Peyer's patch (tissue), 4 donors: ENCODE results near the gene UTP4. TPM values are rescaled to one million over a fixed set of nuclear protein-coding genes. Genes with fewer than 3 reads are reported as not detected.
A peak's percentile ranks its signal among the peaks of the same experiment; 100 is the strongest.

Experiments used
- DNase-seq, 3 donors: peaks; one replicate each; pipeline ENCODE4 v3.0.0-alpha.2; 2017 to 2019
- H3K27ac ChIP-seq, 4 donors: fragments of 200-600 bp; sonication (generic); one replicate each; pipeline ENCODE4 v1.5.1; 2016 to 2019
- H3K27me3 ChIP-seq, 2 donors: fragments of 200-600 bp; sonication (generic); one replicate each; pipeline ENCODE4 v1.5.1; 2019
- H3K36me3 ChIP-seq, 3 donors: fragments of 200-600 bp; sonication (generic); one replicate each; pipeline ENCODE4 v1.5.1; 2016 to 2019
- H3K4me1 ChIP-seq, 4 donors: fragments of 200-600 bp; sonication (generic); one replicate each; pipeline ENCODE4 v1.5.1; 2016 to 2019
- H3K4me3 ChIP-seq, 4 donors: fragments of 200-600 bp; sonication (generic); 1 replicate in 3 of 4; 2 replicates in 1 of 4; pipeline ENCODE4 v1.5.1; 2016 to 2019; ENCODE audit warnings: mild to moderate bottlenecking in 1 of 4
- H3K9me3 ChIP-seq, 4 donors: fragments of 200-600 bp; sonication (generic); one replicate each; pipeline ENCODE4 v1.5.1; 2016 to 2019; ENCODE audit warnings: mild to moderate bottlenecking in 1 of 4
- POLR2A ChIP-seq, 2 donors: fragments of 450-650 bp; IDR thresholded peaks; one replicate each; pipeline ENCODE4 v1.5.1; 2017; ENCODE audit warnings: antibody characterized with exemption in 2 of 2, mild to moderate bottlenecking in 2 of 2, moderate library complexity in 2 of 2
- total RNA-seq, 4 donors: library from RNA; depleted of rRNA; stranded (reverse); fragments of >200 nt; gene quantifications; one replicate each; pipeline ENCODE4 v1.1.0, GENCODE V29; 2016
- TF ChIP-seq, protein P1 (sequence below), 6 experiments: fragments of 450-650 bp in 4 of 6; fragments of 200-600 bp in 2 of 6; sonication (generic) in 1 of 6; IDR thresholded peaks; one replicate each; pipeline ENCODE4 v1.5.1; 2017 to 2019; ENCODE audit warnings: antibody characterized with exemption in 6 of 6, mild to moderate bottlenecking in 3 of 6, moderate library complexity in 1 of 6

The UTP4 gene
- total RNA-seq, 4 donors from 2014 or later: 8.9 to 19.4 (median 13.1) TPM

GRCh38 chr16:69187446-69188235 lies 55.2 kb downstream of the UTP4 start:
- Histone ChIP-seq H3K27me3 (no peaks in the 10 kb centered on the region), H3K36me3 (no peaks in the 10 kb centered on the region), H3K27ac (peak overlapping the region; percentile 96 to 98 (median 97)), H3K4me1 (peaks cover 0 to 28% (median 6%) of the 10 kb centered on the region in 4 donors), H3K4me3 (peak overlapping the region; percentile 76 to 93 (median 82)), H3K9me3 (no peaks in the 10 kb centered on the region)
- peak in 1 of 2 donors; percentile 36 for TF ChIP-seq POLR2A (IDR thresholded peaks at IDR 0.05)
- TF ChIP-seq, protein P1, sequence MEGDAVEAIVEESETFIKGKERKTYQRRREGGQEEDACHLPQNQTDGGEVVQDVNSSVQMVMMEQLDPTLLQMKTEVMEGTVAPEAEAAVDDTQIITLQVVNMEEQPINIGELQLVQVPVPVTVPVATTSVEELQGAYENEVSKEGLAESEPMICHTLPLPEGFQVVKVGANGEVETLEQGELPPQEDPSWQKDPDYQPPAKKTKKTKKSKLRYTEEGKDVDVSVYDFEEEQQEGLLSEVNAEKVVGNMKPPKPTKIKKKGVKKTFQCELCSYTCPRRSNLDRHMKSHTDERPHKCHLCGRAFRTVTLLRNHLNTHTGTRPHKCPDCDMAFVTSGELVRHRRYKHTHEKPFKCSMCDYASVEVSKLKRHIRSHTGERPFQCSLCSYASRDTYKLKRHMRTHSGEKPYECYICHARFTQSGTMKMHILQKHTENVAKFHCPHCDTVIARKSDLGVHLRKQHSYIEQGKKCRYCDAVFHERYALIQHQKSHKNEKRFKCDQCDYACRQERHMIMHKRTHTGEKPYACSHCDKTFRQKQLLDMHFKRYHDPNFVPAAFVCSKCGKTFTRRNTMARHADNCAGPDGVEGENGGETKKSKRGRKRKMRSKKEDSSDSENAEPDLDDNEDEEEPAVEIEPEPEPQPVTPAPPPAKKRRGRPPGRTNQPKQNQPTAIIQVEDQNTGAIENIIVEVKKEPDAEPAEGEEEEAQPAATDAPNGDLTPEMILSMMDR (IDR thresholded peaks at IDR 0.05): no peak
- peak; percentile 51 to 77 (median 77) for DNase-seq

DNA sequence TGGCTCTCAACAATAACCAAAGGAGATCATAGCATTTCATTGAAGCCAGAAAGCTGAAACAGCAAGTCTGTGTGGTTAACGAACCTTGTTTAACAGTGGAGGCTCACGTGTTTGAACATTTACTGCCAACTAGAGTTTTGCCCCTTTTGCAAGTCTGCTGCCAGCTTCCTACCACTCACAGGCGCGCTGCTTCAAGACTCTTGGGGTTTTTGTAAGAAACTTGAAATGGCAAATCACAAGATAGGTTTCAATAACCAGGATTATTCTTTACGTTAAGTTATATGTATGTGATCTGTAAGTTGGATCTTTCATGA lies 55.7 kb downstream of the UTP4 start:
- Histone ChIP-seq H3K27me3 (no peaks in the 10 kb centered on the region), H3K4me1 (peaks cover 0 to 25% (median 6%) of the 10 kb centered on the region in 4 donors), H3K27ac (peak overlapping the region; percentile 96 to 98 (median 97)), H3K9me3 (no peaks in the 10 kb centered on the region), H3K36me3 (no peaks in the 10 kb centered on the region), H3K4me3 (peak overlapping the region; percentile 76 to 93 (median 82))
- no peak for TF ChIP-seq POLR2A (IDR thresholded peaks at IDR 0.05)
- TF ChIP-seq, protein P1 (IDR thresholded peaks at IDR 0.05): no peak
- DNase-seq: peak in 1 of 3 donors; percentile 28

DNA sequence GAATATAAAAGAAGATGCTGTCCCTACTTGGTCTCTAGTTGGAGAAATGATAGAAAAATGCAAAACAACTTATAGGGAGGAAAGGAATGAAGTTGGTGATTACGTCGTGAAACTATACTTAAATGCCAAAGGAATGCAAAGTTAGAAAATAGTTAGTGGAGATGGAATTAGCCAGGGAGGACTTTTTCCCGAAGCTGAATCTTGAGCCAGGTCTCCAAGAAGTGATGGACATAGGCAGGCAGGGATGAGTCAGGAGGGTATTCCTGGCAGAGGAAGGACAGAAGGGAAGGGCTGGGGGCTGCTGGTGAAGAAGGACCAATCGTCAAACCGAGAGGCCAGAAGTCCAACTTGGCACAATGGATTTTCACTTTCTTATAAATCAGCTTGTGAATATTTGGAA lies 56.3 kb downstream of the UTP4 start:
- Histone ChIP-seq H3K36me3 (no peaks in the 10 kb centered on the region), H3K9me3 (no peaks in the 10 kb centered on the region), H3K4me3 (peak overlapping the region; percentile 76 to 93 (median 82)), H3K4me1 (peaks cover 0 to 26% (median 6%) of the 10 kb centered on the region in 4 donors), H3K27ac (peak overlapping the region in 1 of 4 donors; percentile 97), H3K27me3 (no peaks in the 10 kb centered on the region)
- no peak for DNase-seq
- TF ChIP-seq POLR2A (IDR thresholded peaks at IDR 0.05): no peak
- TF ChIP-seq, protein P1 (IDR thresholded peaks at IDR 0.05): no peak

DNA sequence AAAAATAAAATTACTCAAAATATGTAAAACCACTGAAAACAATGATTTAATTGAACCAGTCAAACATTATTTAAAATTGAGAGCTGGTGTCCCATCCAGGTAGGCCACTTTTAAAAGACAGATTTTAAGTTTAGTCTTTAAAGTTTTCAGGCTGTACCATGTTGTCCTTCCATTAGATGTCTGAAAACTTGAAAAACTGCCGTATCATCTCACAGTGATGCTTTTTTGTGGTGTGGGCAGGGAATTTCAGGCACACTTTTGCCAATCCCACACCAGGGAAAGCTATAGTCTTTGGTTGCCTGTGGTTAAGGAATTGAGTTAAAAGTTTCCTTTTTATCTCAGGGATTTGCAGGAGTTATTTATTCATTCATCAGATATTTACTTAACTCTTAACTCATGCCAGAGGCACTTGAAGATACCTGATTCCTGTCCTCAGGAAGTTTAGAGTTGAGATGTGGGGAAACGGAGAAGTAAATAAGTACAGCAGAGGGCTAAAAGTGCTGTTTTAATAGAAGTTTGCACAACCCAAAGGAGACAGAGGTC lies 57.7 kb downstream of the UTP4 start:
- H3K4me1 ChIP-seq: peaks cover 0 to 30% (median 6%) of the 10 kb centered on the region in 4 donors
- no peak for TF ChIP-seq POLR2A (IDR thresholded peaks at IDR 0.05)
- TF ChIP-seq, protein P1 (IDR thresholded peaks at IDR 0.05): no peak
- no peak overlapping the region for H3K4me3 ChIP-seq

DNA sequence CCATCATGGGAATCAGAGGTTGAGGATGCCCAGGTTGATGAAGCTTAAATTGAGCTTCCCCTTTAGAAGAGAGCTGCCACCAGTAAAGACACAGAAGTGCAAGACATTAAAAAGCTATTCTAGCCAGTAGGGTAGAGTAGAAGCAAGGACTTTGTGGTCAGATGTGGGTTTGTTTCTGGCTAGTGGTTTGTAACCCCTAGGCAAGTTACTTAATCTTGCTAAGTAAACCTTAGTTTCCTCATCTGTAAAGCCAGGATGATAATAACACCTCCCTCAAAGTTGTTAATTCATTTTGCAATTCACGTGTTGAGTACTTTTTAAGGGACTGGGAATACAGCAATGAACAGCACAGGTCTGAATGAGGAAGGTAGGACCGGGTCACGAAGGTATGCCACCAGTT lies 58.1 kb downstream of the UTP4 start:
- Histone ChIP-seq H3K9me3 (no peaks in the 10 kb centered on the region), H3K4me3 (no peak overlapping the region), H3K36me3 (no peaks in the 10 kb centered on the region), H3K4me1 (peaks cover 0 to 30% (median 6%) of the 10 kb centered on the region in 4 donors), H3K27ac (no peak overlapping the region), H3K27me3 (no peaks in the 10 kb centered on the region)
- DNase-seq: no peak
- TF ChIP-seq POLR2A (IDR thresholded peaks at IDR 0.05): no peak
- TF ChIP-seq, protein P1 (IDR thresholded peaks at IDR 0.05): no peak

More for the DNA sequence above, 57.7 kb downstream of the UTP4 start:
- DNase-seq: no peak
- Histone ChIP-seq H3K9me3 (no peaks in the 10 kb centered on the region), H3K36me3 (no peaks in the 10 kb centered on the region), H3K27ac (no peak overlapping the region), H3K27me3 (no peaks in the 10 kb centered on the region)
